H1 (cell line): Measurements from ENCODE around the gene SPSB3. TPM values are rescaled to one million over a fixed set of nuclear protein-coding genes. Genes with fewer than 3 reads are reported as not detected.
"Not testable (repeated sequence)": the region's sequence is repeated elsewhere in the genome, so short reads cannot be mapped to it uniquely, and the experiment has no call there.

Source experiments
- CTCF ChIA-PET: fragments of 300-600 bp; sonication (Branson Sonifier 250); formaldehyde crosslinking; loops from one replicate; lab custom pipeline; 2021; ENCODE audit not compliant: partially characterized antibody; lab: Charles Lee
- POLR2A ChIA-PET: fragments of 300-600 bp; sonication (Branson Sonifier 250); formaldehyde crosslinking; loops from one replicate; lab custom pipeline; 2021; ENCODE audit warnings: inconsistent platforms; ENCODE audit not compliant: partially characterized antibody; lab: Charles Lee
- DNase-seq, 2 experiments: peaks; one replicate each; pipeline versions ENCODE4 v3.0.0 to v3.0.0-alpha.2; 2010 to 2022; ENCODE audit warnings: low spot score in 2 of 2, low read depth in 1 of 2, mixed read lengths in 1 of 2
- FAIRE-seq: peaks from 2 replicates; lab custom pipeline; 2011; peaks lifted over from hg19 to GRCh38; lab: Jason Lieb, UNC
- H2AFZ ChIP-seq: 2 replicates; pipeline ENCODE4 v1.8.1; 2012; ENCODE audit warnings: low read length, inconsistent platforms
- H2AK5ac ChIP-seq: 2 replicates; pipeline ENCODE4 v1.6.1; 2013; ENCODE audit warnings: low read depth, low read length
- H2BK120ac ChIP-seq: replicated peaks from 2 replicates; pipeline ENCODE3; 2013; ENCODE audit warnings: low read depth, low read length, inconsistent platforms
- H2BK12ac ChIP-seq: 2 replicates; pipeline ENCODE4 v1.6.1; 2013; ENCODE audit warnings: low read depth, low read length
- H2BK15ac ChIP-seq: 2 replicates; pipeline ENCODE4 v1.6.1; 2013; ENCODE audit warnings: low read length
- H2BK20ac ChIP-seq: 2 replicates; pipeline ENCODE4 v1.6.1; 2013; ENCODE audit warnings: low read length
- H2BK5ac ChIP-seq: 2 replicates; pipeline ENCODE4 v1.6.1; 2013; ENCODE audit warnings: low read depth, low read length
- H3K14ac ChIP-seq: 2 replicates; pipeline ENCODE4 v1.6.1; 2013; ENCODE audit warnings: inconsistent platforms; ENCODE audit not compliant: insufficient read length
- H3K18ac ChIP-seq: 2 replicates; pipeline ENCODE4 v1.6.1; 2013; ENCODE audit warnings: low read length; ENCODE audit errors: extremely low read depth
- H3K23ac ChIP-seq: 2 replicates; pipeline ENCODE4 v1.6.1; 2013; ENCODE audit warnings: inconsistent platforms; ENCODE audit not compliant: insufficient read length
- H3K23me2 ChIP-seq: 2 replicates; pipeline ENCODE4 v1.6.1; 2013; ENCODE audit warnings: low read depth, low read length
- H3K27ac ChIP-seq: 2 replicates; pipeline ENCODE4 v1.6.1; 2011; ENCODE audit warnings: low read depth, low read length, inconsistent platforms
- H3K27me3 ChIP-seq, 4 experiments: replicated peaks in 1 of 4; 1 replicate in 1 of 4; 2 replicates in 3 of 4; pipeline versions ENCODE4 v1.6.1 to v1.8.1; 2011 to 2013; ENCODE audit warnings: low read length in 3 of 4, mild to moderate bottlenecking in 3 of 4, inconsistent platforms in 2 of 4, mixed read lengths in 2 of 4, moderate library complexity in 1 of 4; ENCODE audit not compliant: control insufficient read depth in 3 of 4, insufficient read depth in 3 of 4; ENCODE audit errors: extremely low read depth in 1 of 4
- H3K36me3 ChIP-seq, 4 experiments: 2 replicates each; pipeline versions ENCODE4 v1.6.1 to v1.8.1; 2011 to 2013; ENCODE audit warnings: mild to moderate bottlenecking in 4 of 4, low read length in 3 of 4, moderate library complexity in 2 of 4, control low read depth in 1 of 4, inconsistent platforms in 1 of 4; ENCODE audit not compliant: insufficient read depth in 4 of 4, control insufficient read depth in 2 of 4
- H3K4ac ChIP-seq: replicated peaks from 2 replicates; pipeline ENCODE3; 2013; ENCODE audit warnings: low read length, low read depth, mixed read lengths, inconsistent platforms; ENCODE audit not compliant: insufficient read length
- H3K4me1 ChIP-seq, 4 experiments: replicated peaks in 1 of 4; 1 replicate in 1 of 4; 2 replicates in 3 of 4; pipeline versions ENCODE4 v1.6.1 to v1.8.1; 2011 to 2013; ENCODE audit warnings: low read length in 3 of 4, inconsistent platforms in 2 of 4, mixed read lengths in 1 of 4; ENCODE audit not compliant: insufficient read depth in 4 of 4, control insufficient read depth in 3 of 4
- H3K4me2 ChIP-seq, 2 experiments: 2 replicates each; pipeline versions ENCODE4 v1.6.1 to v1.8.1; 2011 to 2013; ENCODE audit warnings: low read depth in 2 of 2, low read length in 2 of 2, control low read depth in 1 of 2, inconsistent platforms in 1 of 2, mild to moderate bottlenecking in 1 of 2; ENCODE audit not compliant: insufficient read depth in 1 of 2
- H3K4me3 ChIP-seq, 4 experiments: fragments of 200-600, 300-600 bp in 1 of 4; sonication (generic), shearing (Covaris generic), sonication (Bioruptor Twin) in 1 of 4; 2 replicates each; pipeline versions ENCODE4 v1.5.1 to v1.8.1; 2011 to 2016; ENCODE audit warnings: low read length in 4 of 4, low read depth in 3 of 4, control low read depth in 2 of 4, inconsistent platforms in 2 of 4, mild to moderate bottlenecking in 2 of 4, mixed read lengths in 1 of 4, moderate library complexity in 1 of 4; ENCODE audit not compliant: insufficient read depth in 2 of 4; ENCODE audit errors: extremely low read depth in 1 of 4
- H3K56ac ChIP-seq: replicated peaks from 2 replicates; pipeline ENCODE3; 2013; ENCODE audit warnings: low read depth, mild to moderate bottlenecking, mixed read lengths, low read length, inconsistent platforms; ENCODE audit not compliant: insufficient read length
- H3K79me1 ChIP-seq: 2 replicates; pipeline ENCODE4 v1.6.1; 2013; ENCODE audit warnings: low read depth, low read length, control low read depth
- H3K79me2 ChIP-seq, 2 experiments: 2 replicates each; pipeline versions ENCODE4 v1.6.1 to v1.8.1; 2012 to 2013; ENCODE audit warnings: low read length in 2 of 2, mild to moderate bottlenecking in 2 of 2, inconsistent platforms in 1 of 2; ENCODE audit not compliant: insufficient read depth in 2 of 2, control insufficient read depth in 1 of 2
- H3K9ac ChIP-seq, 4 experiments: replicated peaks in 1 of 4; 1 replicate in 1 of 4; 2 replicates in 3 of 4; pipeline versions ENCODE4 v1.6.1 to v1.8.1; 2011 to 2013; ENCODE audit warnings: low read depth in 3 of 4, low read length in 3 of 4, control low read depth in 2 of 4, mild to moderate bottlenecking in 2 of 4, moderate library complexity in 2 of 4, inconsistent platforms in 1 of 4; ENCODE audit errors: extremely low read depth in 1 of 4
- H3K9me3 ChIP-seq, 2 experiments: 2 replicates each; pipeline versions ENCODE4 v1.6.1 to v1.8.1; 2012 to 2013; ENCODE audit warnings: mild to moderate bottlenecking in 2 of 2, moderate library complexity in 2 of 2, control low read depth in 1 of 2, inconsistent platforms in 1 of 2, low read depth in 1 of 2, low read length in 1 of 2, mixed read lengths in 1 of 2; ENCODE audit not compliant: insufficient read depth in 2 of 2
- H4K20me1 ChIP-seq, 2 experiments: replicated peaks in 1 of 2; 2 replicates each; pipeline versions ENCODE3 to v1.8.1; 2011 to 2013; ENCODE audit warnings: inconsistent platforms in 2 of 2, low read length in 2 of 2, mild to moderate bottlenecking in 1 of 2; ENCODE audit not compliant: insufficient read depth in 2 of 2, control insufficient read depth in 1 of 2
- H4K5ac ChIP-seq: 2 replicates; pipeline ENCODE4 v1.6.1; 2013; ENCODE audit warnings: low read length, low read depth, mixed read lengths, inconsistent platforms; ENCODE audit not compliant: insufficient read length
- H4K8ac ChIP-seq: 2 replicates; pipeline ENCODE4 v1.8.0; 2013; ENCODE audit warnings: mild to moderate bottlenecking, moderate library complexity, low read length, inconsistent platforms; ENCODE audit not compliant: insufficient read depth; ENCODE audit errors: extremely low read depth
- H4K91ac ChIP-seq: replicated peaks from 2 replicates; pipeline ENCODE3; 2013; ENCODE audit warnings: low read length, mixed read lengths, inconsistent platforms; ENCODE audit not compliant: insufficient read length
- CEBPB ChIP-seq: IDR thresholded peaks from 2 replicates; pipeline ENCODE4 v1.6.1; 2012; ENCODE audit warnings: low read depth, low read length
- CTBP2 ChIP-seq: IDR thresholded peaks from 2 replicates; pipeline ENCODE4 v1.7.0; 2011; ENCODE audit warnings: borderline replicate concordance, mild to moderate bottlenecking, moderate library complexity, mixed read lengths, low read length; ENCODE audit not compliant: insufficient read depth, insufficient read length
- POU5F1 ChIP-seq: IDR thresholded peaks from 2 replicates; pipeline ENCODE4 v1.6.1; 2011; ENCODE audit warnings: low read depth, mild to moderate bottlenecking, low read length, moderate library complexity
- SIN3A ChIP-seq, 2 experiments: IDR thresholded peaks in 1 of 2; conservative IDR thresholded peaks in 1 of 2; 2 replicates each; pipeline ENCODE4 v1.6.1; 2011 to 2012; ENCODE audit warnings: low read length in 2 of 2, improper control_type of control experiment in 1 of 2, low read depth in 1 of 2, mild to moderate bottlenecking in 1 of 2
- SRF ChIP-seq: IDR thresholded peaks from 2 replicates; pipeline ENCODE4 v1.6.1; 2011; ENCODE audit warnings: mild to moderate bottlenecking, low read depth, low read length, moderate library complexity
- WGBS, 2 experiments: shearing (Covaris generic) in 1 of 2; methylation state at CpG; one replicate each; pipeline versions ENCODE4 v1.1.6 to v1.1.7; 2013 to 2015; ENCODE audit warnings: low lambda C conversion rate in 2 of 2, mixed read lengths in 2 of 2, inconsistent platforms in 1 of 2, low coverage in 1 of 2, missing lambda C conversion rate in 1 of 2; ENCODE audit not compliant: insufficient replicate concordance in 2 of 2, insufficient coverage in 1 of 2, insufficient read length in 1 of 2; ENCODE audit errors: extremely low coverage in 1 of 2, missing lambda C conversion rate in 1 of 2; 5-methylcytosine and 5-hydroxymethylcytosine counted together
- polyA plus RNA-seq, 7 experiments: library from polyadenylated mRNA; depleted of rRNA in 3 of 7; stranded (reverse) in 5 of 7; unstranded in 2 of 7; fragments of >200 nt in 5 of 7; fragments of 200-250 nt in 2 of 7; gene quantifications; 1 replicate in 5 of 7; 2 replicates in 1 of 7; 4 replicates in 1 of 7; pipeline versions ENCODE4 v1.2.1 to v1.2.3, GENCODE V29; 2011 to 2013; ENCODE audit warnings: missing spikeins in 2 of 7, mixed read lengths in 2 of 7
- total RNA-seq: library from RNA; stranded (reverse); fragmentation: NEBNext Ultra II Directional; extraction: Animal tissue kit (Norgen Biotek cat#: 25700); gene quantifications from 2 replicates; pipeline ENCODE4 v1.2.1, GENCODE V29; 2021

SPSB3 gene
- total and polyA plus RNA-seq, 2 of the 8 experiments (the other 6 are each of a cell fraction or from before 2014, with no cell fraction given): 22.5 to 37.8 TPM

DNA sequence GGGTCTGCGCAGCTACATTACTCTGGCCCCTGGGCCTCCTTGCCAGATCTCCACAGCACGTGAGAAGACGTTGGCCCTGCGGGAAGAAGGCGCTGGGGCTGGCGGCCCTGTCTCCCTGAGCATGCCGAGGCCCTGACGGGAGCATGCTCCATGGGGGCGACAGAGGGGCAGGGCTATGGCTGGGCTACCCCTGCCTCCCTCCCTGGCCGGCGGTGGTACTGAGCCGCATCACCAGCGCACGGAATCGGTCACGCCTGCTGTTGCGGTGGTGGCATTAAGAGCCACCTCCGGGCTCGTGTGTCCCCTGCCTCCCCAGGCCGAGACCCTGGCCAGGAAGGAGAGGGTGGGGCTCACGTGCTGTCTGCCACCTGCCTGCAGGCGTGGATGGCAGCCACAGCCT lies 48.2 kb downstream of the SPSB3 start (continued):
- no peak for TF ChIP-seq POU5F1
- TF ChIP-seq SIN3A (conservative IDR thresholded peaks at IDR 0.05 in 1 of 2, IDR thresholded peaks at IDR 0.05 in 1 of 2; ENCODE audit: low read depth in 1 of 2, low read length in 2 of 2): no peak
- TF ChIP-seq CEBPB: no peak
- no peak for TF ChIP-seq SRF
- TF ChIP-seq CTBP2: no peak

DNA sequence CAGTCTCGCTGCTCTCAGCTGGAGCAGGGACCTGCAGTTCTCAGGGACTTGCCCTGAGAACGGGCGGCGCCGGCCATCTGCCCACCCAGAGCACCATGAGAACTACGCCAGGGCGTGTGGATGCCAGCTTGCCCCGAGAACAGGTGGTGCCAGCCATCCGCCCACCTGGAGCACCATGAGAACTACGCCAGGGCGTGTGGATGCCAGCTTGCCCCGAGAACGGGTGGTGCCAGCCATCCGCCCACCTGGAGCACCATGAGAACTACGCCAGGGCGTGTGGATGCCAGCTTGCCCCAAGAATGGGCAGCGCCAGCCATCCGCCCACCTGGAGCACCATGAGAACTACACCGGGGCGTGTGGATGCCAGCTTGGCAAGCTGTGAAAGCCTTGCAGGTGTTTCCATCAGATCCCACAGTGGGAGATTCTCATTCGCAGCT lies 49.8 kb downstream of the SPSB3 start:
- H3K27me3 ChIP-seq, H2BK12ac ChIP-seq, H3K56ac ChIP-seq, H3K4ac ChIP-seq, H4K5ac ChIP-seq, H3K27ac ChIP-seq, H4K8ac ChIP-seq, H3K23ac ChIP-seq, H4K20me1 ChIP-seq, H3K4me2 ChIP-seq, H3K4me1 ChIP-seq, H2BK20ac ChIP-seq, H3K18ac ChIP-seq, FAIRE-seq, H3K4me3 ChIP-seq, H3K14ac ChIP-seq, H3K23me2 ChIP-seq, H2BK120ac ChIP-seq, H3K79me2 ChIP-seq, H3K9ac ChIP-seq, H2AK5ac ChIP-seq, DNase-seq, H2BK5ac ChIP-seq, H3K79me1 ChIP-seq, H2BK15ac ChIP-seq, H4K91ac ChIP-seq, H2AFZ ChIP-seq: not testable (repeated sequence)
- ChIA-PET CTCF (interaction anchor here (0.7 to 1.6 kb wide), 6 partner anchors 12 to 78 kb away, joined by 3 to 7 read pairs (median 4); no protein-coding TSS in a partner anchor), POLR2A (interaction anchor here (0.6 to 2.2 kb wide), 5 partner anchors 9 to 270 kb away, joined by 3 to 7 read pairs (median 4); partner anchors contain the start of gene MAPK8IP3)
- WGBS, 2 experiments: 93% methylated on average over 16 of the region's 21 CpGs; no CpG with 5 or more reads in 1 of the 2 experiments
- Histone ChIP-seq H3K9me3 (peaks cover 30 to 33% of the 10 kb centered on the region in 2 experiments), H3K36me3 (peaks cover 0 to 21% (median 2%) of the 10 kb centered on the region in 4 experiments; a peak in 5 of 8 replicates)
